ENCODE data around the gene HOXD3. TPM values are rescaled to one million over a fixed set of nuclear protein-coding genes. Genes with fewer than 3 reads are reported as not detected.

HOXD3 gene
- total and polyA plus RNA-seq, 2 experiments from 2014 or later, result 2.3 to 3.2 TPM

- in situ Hi-C loops (cut with MboI), result no loop called here
- no peaks in the 10 kb centered on the region for H3F3A ChIP-seq (ENCODE audit: insufficient read depth)
- no peaks in the 10 kb centered on the region for H3K9me2 ChIP-seq (ENCODE audit: insufficient read depth)
- H4K20me1 ChIP-seq (ENCODE audit: insufficient read depth), result no peaks in the 10 kb centered on the region
- WGBS, 2 experiments (ENCODE audit: low coverage in 1 of 2, low lambda C conversion rate in 2 of 2, missing lambda C conversion rate in 2 of 2), result 93 to 95% methylated on average over 14 of the region's 14 CpGs
- no peak for TF ChIP-seq EZH2 (IDR thresholded peaks at IDR 0.05; ENCODE audit: insufficient read depth, poor library complexity, severe bottlenecking)
- no peak overlapping the region for H3K27ac ChIP-seq
- H3K9me3 ChIP-seq (ENCODE audit: low read depth), result no peaks in the 10 kb centered on the region
- no peak overlapping the region for H3K9ac ChIP-seq
- H3K36me3 ChIP-seq (ENCODE audit: low read depth), result 0 out of 2 replicates have a peak, but pooled peaks cover 4% of the 10 kb centered on the region
- H3K4me2 ChIP-seq (ENCODE audit: unreplicated experiment), result no peak overlapping the region
- H3K4me3 ChIP-seq, result no peak overlapping the region
- H3K27me3 ChIP-seq (replicated peaks; ENCODE audit: insufficient read depth), result no peaks in the 10 kb centered on the region
- no peaks in the 10 kb centered on the region for H3K4me1 ChIP-seq (ENCODE audit: insufficient read depth)
- no peaks in the 10 kb centered on the region for H3K79me2 ChIP-seq (ENCODE audit: insufficient read depth)
- H2AFZ ChIP-seq, result no peak overlapping the region
- no peak for DNase-seq
These were observed 15.9 kb downstream of the HOXD3 start for GRCh38 chr2:176172895-176173566.

- TF ChIP-seq EZH2phosphoT487 (IDR thresholded peaks at IDR 0.05; ENCODE audit: insufficient read depth, low read depth), result no peak
- TF ChIP-seq EZH2 (IDR thresholded peaks at IDR 0.05; ENCODE audit: insufficient read depth, poor library complexity, severe bottlenecking), result no peak
- in situ Hi-C loops (cut with MboI), result no loop called here
- Histone ChIP-seq H3K27ac (no peak overlapping the region), H3K9me3 (ENCODE audit: low read depth) (no peaks in the 10 kb centered on the region), H3K4me1 (ENCODE audit: insufficient read depth) (no peaks in the 10 kb centered on the region), H3K36me3 (ENCODE audit: low read depth) (0 out of 2 replicates have a peak, but pooled peaks cover 4% of the 10 kb centered on the region), H3K27me3 (replicated peaks; ENCODE audit: insufficient read depth) (no peaks in the 10 kb centered on the region), H3F3A (ENCODE audit: insufficient read depth) (no peaks in the 10 kb centered on the region), H3K4me2 (ENCODE audit: unreplicated experiment) (no peak overlapping the region), H3K9me2 (ENCODE audit: insufficient read depth) (no peaks in the 10 kb centered on the region), H2AFZ (no peak overlapping the region), H4K20me1 (ENCODE audit: insufficient read depth) (no peaks in the 10 kb centered on the region), H3K4me3 (no peak overlapping the region), H3K9ac (no peak overlapping the region), H3K79me2 (ENCODE audit: insufficient read depth) (no peaks in the 10 kb centered on the region)
- no peak for DNase-seq
- 95 to 97% methylated on average over 7 of the region's 7 CpGs for WGBS, 2 experiments (ENCODE audit: low coverage in 1 of 2, low lambda C conversion rate in 2 of 2, missing lambda C conversion rate in 2 of 2)
These were observed 16.7 kb downstream of the HOXD3 start for GRCh38 chr2:176173567-176174381.

- no peak overlapping the region for H2AFZ ChIP-seq
These were observed 17.3 kb downstream of the HOXD3 start for GRCh38 chr2:176174382-176174823.

GRCh38 chr2:176174824-176175708 is 18.0 kb downstream of the HOXD3 start:
- Histone ChIP-seq H3K79me2 (ENCODE audit: insufficient read depth) (no peaks in the 10 kb centered on the region), H3K9me2 (ENCODE audit: insufficient read depth) (no peaks in the 10 kb centered on the region), H4K20me1 (ENCODE audit: insufficient read depth) (no peaks in the 10 kb centered on the region), H3K36me3 (ENCODE audit: low read depth) (0 out of 2 replicates have a peak, but pooled peaks cover 4% of the 10 kb centered on the region), H3K4me3 (no peak overlapping the region), H3K27me3 (replicated peaks; ENCODE audit: insufficient read depth) (no peaks in the 10 kb centered on the region), H3K4me2 (ENCODE audit: unreplicated experiment) (no peak overlapping the region), H2AFZ (no peak overlapping the region), H3K9ac (no peak overlapping the region), H3F3A (ENCODE audit: insufficient read depth) (no peaks in the 10 kb centered on the region), H3K4me1 (ENCODE audit: insufficient read depth) (no peaks in the 10 kb centered on the region), H3K27ac (no peak overlapping the region), H3K9me3 (ENCODE audit: low read depth) (no peaks in the 10 kb centered on the region)
- DNase-seq, result no peak
- TF ChIP-seq EZH2 (IDR thresholded peaks at IDR 0.05; ENCODE audit: insufficient read depth, poor library complexity, severe bottlenecking) (no peak), EZH2phosphoT487 (IDR thresholded peaks at IDR 0.05; ENCODE audit: insufficient read depth, low read depth) (no peak)
- WGBS, 2 experiments (ENCODE audit: low coverage in 1 of 2, low lambda C conversion rate in 2 of 2, missing lambda C conversion rate in 2 of 2), result 79% methylated on average over 38 to 47 of the region's 47 CpGs
- in situ Hi-C loops (cut with MboI), result no loop called here

More at GRCh38 chr2:176174382-176174823, 17.3 kb downstream of the HOXD3 start:
- Histone ChIP-seq H3K79me2 (ENCODE audit: insufficient read depth) (no peaks in the 10 kb centered on the region), H3K9ac (no peak overlapping the region), H3F3A (ENCODE audit: insufficient read depth) (no peaks in the 10 kb centered on the region), H3K4me1 (ENCODE audit: insufficient read depth) (no peaks in the 10 kb centered on the region), H3K27me3 (replicated peaks; ENCODE audit: insufficient read depth) (no peaks in the 10 kb centered on the region), H3K9me2 (ENCODE audit: insufficient read depth) (no peaks in the 10 kb centered on the region), H3K4me2 (ENCODE audit: unreplicated experiment) (no peak overlapping the region), H3K27ac (no peak overlapping the region), H3K9me3 (ENCODE audit: low read depth) (no peaks in the 10 kb centered on the region), H4K20me1 (ENCODE audit: insufficient read depth) (no peaks in the 10 kb centered on the region), H3K36me3 (ENCODE audit: low read depth) (0 out of 2 replicates have a peak, but pooled peaks cover 4% of the 10 kb centered on the region), H3K4me3 (no peak overlapping the region)
- in situ Hi-C loops (cut with MboI), result no loop called here
- WGBS, 2 experiments (ENCODE audit: low coverage in 1 of 2, low lambda C conversion rate in 2 of 2, missing lambda C conversion rate in 2 of 2), result 75 to 76% methylated on average over 14 of the region's 14 CpGs
- TF ChIP-seq EZH2phosphoT487 (IDR thresholded peaks at IDR 0.05; ENCODE audit: insufficient read depth, low read depth) (no peak), EZH2 (IDR thresholded peaks at IDR 0.05; ENCODE audit: insufficient read depth, poor library complexity, severe bottlenecking) (no peak)
- no peak for DNase-seq

All from GM23248 (cell line).